T-helper 2 cell treated with Interferon-gamma antibody and Interleukin-4, amounts not matched to agents 5 μg/mL and 100 μg/mL, for 36 hours (primary cell): ENCODE measurements around the gene ADAMTS2.
A peak's percentile ranks its signal among the peaks of the same experiment; 100 is the strongest.

ENCODE experiments used
- DNase-seq: peaks from one replicate; pipeline ENCODE4 v3.0.0; 2021; ENCODE audit warnings: low spot score
- H3K27ac Mint-ChIP-seq: one replicate; pipeline ENCODE4 v1.8.0; 2021; ENCODE audit warnings: mild to moderate bottlenecking, mixed read lengths
- H3K27me3 Mint-ChIP-seq: one replicate; pipeline ENCODE4 v1.8.0; 2021; ENCODE audit warnings: low read depth, mixed read lengths
- H3K36me3 Mint-ChIP-seq: one replicate; pipeline ENCODE4 v1.8.0; 2021; ENCODE audit warnings: low read depth, mixed read lengths
- H3K4me1 Mint-ChIP-seq: one replicate; pipeline ENCODE4 v1.8.0; 2021; ENCODE audit warnings: low read depth, mixed read lengths
- H3K4me3 Mint-ChIP-seq: one replicate; pipeline ENCODE4 v1.8.0; 2022; ENCODE audit warnings: mild to moderate bottlenecking, moderate library complexity, mixed read lengths
- H3K9me3 Mint-ChIP-seq: one replicate; pipeline ENCODE4 v1.8.0; 2021; ENCODE audit warnings: mixed read lengths

The ADAMTS2 gene

DNA sequence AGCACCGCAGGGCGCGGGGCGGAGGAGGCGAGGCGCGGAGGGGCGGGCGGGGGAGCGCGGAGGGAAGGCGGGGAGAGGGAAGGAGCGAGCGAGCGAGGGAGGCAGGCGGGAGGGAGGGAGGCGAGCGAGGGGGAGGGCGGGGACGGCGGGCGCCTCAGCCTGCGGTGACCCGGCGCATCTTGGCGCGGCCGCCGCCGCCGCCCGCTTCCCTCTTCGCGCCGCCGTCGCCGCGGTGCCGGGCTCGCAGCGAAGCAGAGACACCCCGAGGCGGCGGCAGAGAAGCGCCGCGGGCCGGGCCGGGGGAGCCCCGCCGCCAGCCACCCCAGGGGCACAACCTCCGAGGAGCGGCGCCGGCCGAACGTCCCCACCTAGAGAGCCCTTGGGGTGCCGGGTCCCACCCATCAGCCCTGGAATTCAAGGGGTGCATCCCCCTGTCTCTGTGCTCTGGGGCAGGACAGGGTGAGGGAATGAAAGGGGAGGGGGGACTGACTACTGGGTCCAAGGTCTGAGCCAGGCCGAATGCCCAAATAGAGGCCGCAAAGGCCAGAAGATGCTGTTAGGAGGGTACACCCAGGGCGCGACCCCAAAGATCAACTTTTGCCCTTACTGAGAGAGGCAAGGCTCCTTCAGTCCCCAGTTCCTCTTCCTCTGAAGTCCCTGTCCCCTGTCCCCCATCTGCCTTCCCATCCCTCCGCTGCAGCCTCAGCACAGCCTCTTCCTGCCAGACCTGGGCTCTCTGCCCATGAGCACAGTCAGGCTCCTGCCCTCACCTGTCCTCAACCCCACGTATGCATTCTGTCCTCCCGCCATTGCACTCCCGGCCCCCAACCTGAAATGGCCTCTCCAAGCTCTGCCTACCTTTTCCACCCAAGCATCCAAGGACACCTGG lies at the start of gene ADAMTS2:
ADAMTS2 (minus strand) TSS at position 29 of the 889 bp plus-strand sequence. CDS start 133 bp downstream, outside the sequence.
- no peaks in the 10 kb centered on the region for H3K36me3 Mint-ChIP-seq
- peak within 1 kb of the TSS; percentile 36 for H3K4me3 Mint-ChIP-seq
- H3K27ac Mint-ChIP-seq = no peak within 1 kb of the TSS
- peaks cover 49% of the 10 kb centered on the region for H3K27me3 Mint-ChIP-seq
- no peaks in the 10 kb centered on the region for H3K9me3 Mint-ChIP-seq
- H3K4me1 Mint-ChIP-seq = no peaks in the 10 kb centered on the region
- no peak for DNase-seq

- no peaks in the 10 kb centered on the region for H3K27me3 Mint-ChIP-seq
- no peak overlapping the region for H3K4me3 Mint-ChIP-seq
- no peak overlapping the region for H3K27ac Mint-ChIP-seq
- no peaks in the 10 kb centered on the region for H3K4me1 Mint-ChIP-seq
- DNase-seq = no peak
- peaks cover 42% of the 10 kb centered on the region for H3K9me3 Mint-ChIP-seq
- H3K36me3 Mint-ChIP-seq = no peaks in the 10 kb centered on the region
Observed at GRCh38 chr5:179393078-179393477, 47.8 kb upstream of the ADAMTS2 start.

DNA sequence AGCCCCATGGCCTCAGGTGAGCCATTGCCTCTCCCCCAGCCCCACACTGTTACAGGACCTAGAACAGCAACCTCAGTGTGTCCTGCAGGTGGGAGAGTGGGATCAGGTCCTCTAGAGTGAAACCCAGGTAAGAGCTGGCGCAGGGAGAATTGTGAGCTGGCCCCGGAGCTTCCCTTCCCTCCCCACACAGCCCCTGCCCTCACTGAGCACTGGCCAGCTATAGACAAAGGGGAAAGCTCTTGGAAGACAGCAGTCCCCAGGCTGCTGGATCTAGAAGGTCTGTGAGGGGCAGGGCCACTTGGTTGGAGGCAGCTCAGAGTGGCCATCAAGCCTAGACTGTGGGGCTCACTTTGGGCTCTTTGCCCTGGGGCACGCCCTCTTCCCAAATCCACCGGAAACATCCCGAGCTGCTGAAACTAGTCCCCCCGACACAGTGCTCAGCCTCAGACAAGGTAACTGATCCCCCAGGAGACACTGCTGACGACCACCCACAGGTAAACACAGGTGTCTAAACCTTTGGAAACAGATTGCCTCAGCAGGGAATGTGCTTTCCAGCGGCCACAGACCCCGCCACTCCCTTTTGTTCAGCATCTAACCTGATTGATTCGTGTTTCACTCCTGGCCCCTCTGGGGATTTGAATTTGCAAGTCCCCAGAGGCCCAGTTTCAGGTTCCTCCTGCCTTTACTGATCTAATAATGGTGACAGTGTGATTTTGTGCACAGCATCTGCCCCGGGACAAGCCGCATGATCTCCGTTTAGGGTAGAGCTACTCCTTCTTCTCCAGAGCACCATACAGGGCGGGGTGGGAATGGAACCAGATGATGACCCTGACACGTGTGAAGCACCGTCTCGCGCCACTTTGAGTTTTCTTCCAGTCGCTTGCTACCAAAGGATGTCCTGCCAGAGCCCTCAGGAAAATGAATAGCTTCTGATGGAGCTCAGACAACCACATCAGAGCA lies 42.2 kb upstream of the ADAMTS2 start:
- H3K4me3 Mint-ChIP-seq = no peak overlapping the region

DNA sequence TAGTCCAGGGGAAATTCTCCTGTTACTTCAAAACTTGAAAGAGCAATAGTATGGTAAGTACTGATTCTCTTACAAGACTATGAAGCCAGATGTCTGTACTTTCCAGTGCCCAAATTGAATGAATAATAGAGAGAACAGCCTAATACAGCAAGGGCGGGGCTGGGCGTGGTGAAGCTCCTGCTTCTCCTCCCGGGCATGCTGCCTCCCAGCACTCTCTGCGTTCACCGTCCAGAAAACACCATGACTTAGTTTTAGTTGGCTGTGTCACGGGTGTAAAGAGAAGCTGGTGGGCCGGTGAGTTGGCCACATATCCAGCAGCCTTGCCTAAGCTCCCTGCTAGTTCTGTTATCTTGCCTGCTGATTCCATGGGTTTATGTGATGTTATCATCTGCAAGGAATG lies 40.7 kb upstream of the ADAMTS2 start:
- H3K4me1 Mint-ChIP-seq = no peaks in the 10 kb centered on the region
- H3K4me3 Mint-ChIP-seq = no peak overlapping the region
- DNase-seq = no peak
- peaks cover 17% of the 10 kb centered on the region for H3K9me3 Mint-ChIP-seq
- no peaks in the 10 kb centered on the region for H3K27me3 Mint-ChIP-seq
- H3K27ac Mint-ChIP-seq = no peak overlapping the region
- no peaks in the 10 kb centered on the region for H3K36me3 Mint-ChIP-seq

More for the DNA sequence above, 42.2 kb upstream of the ADAMTS2 start:
- Mint-ChIP-seq H3K36me3 (no peaks in the 10 kb centered on the region), H3K9me3 (peaks cover 26% of the 10 kb centered on the region), H3K4me1 (no peaks in the 10 kb centered on the region), H3K27ac (no peak overlapping the region), H3K27me3 (no peaks in the 10 kb centered on the region)
- no peak for DNase-seq

GRCh38 chr5:179382486-179382885 lies 37.2 kb upstream of the ADAMTS2 start:
- no peak overlapping the region for H3K4me3 Mint-ChIP-seq
- no peak overlapping the region for H3K27ac Mint-ChIP-seq
- no peaks in the 10 kb centered on the region for H3K9me3 Mint-ChIP-seq

GRCh38 chr5:179381691-179382090 lies 36.4 kb upstream of the ADAMTS2 start:
- Mint-ChIP-seq H3K4me1 (no peaks in the 10 kb centered on the region), H3K27me3 (no peaks in the 10 kb centered on the region), H3K36me3 (no peaks in the 10 kb centered on the region), H3K27ac (no peak overlapping the region), H3K4me3 (no peak overlapping the region), H3K9me3 (no peaks in the 10 kb centered on the region)
- no peak for DNase-seq

More at GRCh38 chr5:179382486-179382885, 37.2 kb upstream of the ADAMTS2 start:
- DNase-seq = no peak
- Mint-ChIP-seq H3K36me3 (no peaks in the 10 kb centered on the region), H3K27me3 (no peaks in the 10 kb centered on the region), H3K4me1 (no peaks in the 10 kb centered on the region)

GRCh38 chr5:179380211-179381035 lies 35.2 kb upstream of the ADAMTS2 start:
- Mint-ChIP-seq H3K27me3 (no peaks in the 10 kb centered on the region), H3K4me3 (no peak overlapping the region), H3K9me3 (no peaks in the 10 kb centered on the region), H3K4me1 (no peaks in the 10 kb centered on the region), H3K36me3 (no peaks in the 10 kb centered on the region), H3K27ac (no peak overlapping the region)
- no peak for DNase-seq

GRCh38 chr5:179379321-179379890 lies 34.1 kb upstream of the ADAMTS2 start:
- Mint-ChIP-seq H3K4me3 (no peak overlapping the region), H3K4me1 (no peaks in the 10 kb centered on the region), H3K9me3 (no peaks in the 10 kb centered on the region), H3K27me3 (no peaks in the 10 kb centered on the region), H3K36me3 (no peaks in the 10 kb centered on the region), H3K27ac (no peak overlapping the region)
- DNase-seq = no peak

GRCh38 chr5:179378441-179379271 lies 33.4 kb upstream of the ADAMTS2 start:
- Mint-ChIP-seq H3K27ac (no peak overlapping the region), H3K4me1 (no peaks in the 10 kb centered on the region), H3K9me3 (no peaks in the 10 kb centered on the region), H3K27me3 (no peaks in the 10 kb centered on the region), H3K36me3 (no peaks in the 10 kb centered on the region), H3K4me3 (no peak overlapping the region)
- DNase-seq = no peak

DNA sequence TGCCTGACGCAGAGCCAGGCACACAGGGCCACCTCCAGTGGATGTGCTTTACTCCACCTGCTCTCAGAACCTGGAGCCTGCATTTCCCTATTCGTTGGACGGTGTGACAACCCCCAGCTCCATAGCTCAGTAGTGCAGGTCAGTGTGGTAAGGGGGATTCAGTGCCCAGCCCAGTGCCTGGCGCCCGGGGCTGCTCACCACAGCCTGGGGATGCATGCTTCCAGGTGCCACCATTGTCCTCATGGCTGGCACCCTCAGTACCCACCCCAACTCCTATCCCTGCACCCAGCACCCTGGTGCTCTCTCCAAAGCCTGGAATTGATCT lies 32.8 kb upstream of the ADAMTS2 start:
- Mint-ChIP-seq H3K4me3 (no peak overlapping the region), H3K27me3 (no peaks in the 10 kb centered on the region), H3K9me3 (no peaks in the 10 kb centered on the region), H3K4me1 (no peaks in the 10 kb centered on the region), H3K36me3 (no peaks in the 10 kb centered on the region), H3K27ac (no peak overlapping the region)
- no peak for DNase-seq

DNA sequence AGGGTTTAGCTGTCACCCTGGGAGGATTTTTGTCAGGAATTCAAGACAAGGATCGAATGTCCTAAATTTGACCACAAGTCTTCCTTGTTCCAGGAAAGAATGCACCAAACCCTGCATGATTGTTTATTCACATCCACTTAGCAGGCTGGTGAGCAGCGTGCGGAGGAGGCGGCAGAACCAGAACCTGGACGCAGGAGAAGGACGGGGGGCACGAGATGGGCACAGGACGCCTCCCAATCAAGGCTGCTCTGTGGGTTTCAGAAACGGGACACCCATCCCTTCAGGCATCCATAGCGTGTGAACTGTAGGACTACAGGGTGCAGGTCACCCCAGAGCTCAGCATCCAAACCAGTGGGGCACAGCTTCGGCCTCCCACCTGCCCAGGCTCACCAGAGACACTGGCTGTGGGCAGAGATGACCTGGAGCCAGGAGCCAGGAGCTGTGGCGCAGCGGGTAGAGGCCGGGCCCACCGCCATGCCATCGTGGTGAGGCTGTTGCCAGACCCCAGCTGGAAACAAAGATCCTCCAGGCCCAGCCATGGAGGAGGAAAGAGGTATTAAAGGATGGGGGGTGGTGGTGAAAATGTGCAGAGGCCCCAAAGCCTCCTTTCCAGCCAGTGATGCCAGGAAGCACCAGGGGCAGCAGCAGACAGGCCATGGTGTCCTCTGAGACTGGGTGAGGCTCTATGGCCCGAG lies 32.3 kb upstream of the ADAMTS2 start:
- DNase-seq = no peak
- H3K27me3 Mint-ChIP-seq = no peaks in the 10 kb centered on the region
- H3K4me1 Mint-ChIP-seq = no peaks in the 10 kb centered on the region
- H3K4me3 Mint-ChIP-seq = no peak overlapping the region
- H3K9me3 Mint-ChIP-seq = no peaks in the 10 kb centered on the region
- no peak overlapping the region for H3K27ac Mint-ChIP-seq
- H3K36me3 Mint-ChIP-seq = no peaks in the 10 kb centered on the region

GRCh38 chr5:179376701-179377420 lies 31.6 kb upstream of the ADAMTS2 start:
- no peak for DNase-seq
- Mint-ChIP-seq H3K36me3 (no peaks in the 10 kb centered on the region), H3K27me3 (no peaks in the 10 kb centered on the region), H3K4me3 (no peak overlapping the region), H3K4me1 (no peaks in the 10 kb centered on the region), H3K27ac (no peak overlapping the region), H3K9me3 (no peaks in the 10 kb centered on the region)
